CMK (cell line): ENCODE measurements around the gene EFCAB12.
A peak's percentile ranks its signal among the peaks of the same experiment; 100 is the strongest.
"Not testable (repeated sequence)": the region's sequence is repeated elsewhere in the genome, so short reads cannot be mapped to it uniquely, and the experiment has no call there.

Experiments
- DNase-seq: peaks from one replicate; pipeline ENCODE4 v3.0.0-alpha.2; 2010; ENCODE audit warnings: low read depth

The EFCAB12 gene

DNA sequence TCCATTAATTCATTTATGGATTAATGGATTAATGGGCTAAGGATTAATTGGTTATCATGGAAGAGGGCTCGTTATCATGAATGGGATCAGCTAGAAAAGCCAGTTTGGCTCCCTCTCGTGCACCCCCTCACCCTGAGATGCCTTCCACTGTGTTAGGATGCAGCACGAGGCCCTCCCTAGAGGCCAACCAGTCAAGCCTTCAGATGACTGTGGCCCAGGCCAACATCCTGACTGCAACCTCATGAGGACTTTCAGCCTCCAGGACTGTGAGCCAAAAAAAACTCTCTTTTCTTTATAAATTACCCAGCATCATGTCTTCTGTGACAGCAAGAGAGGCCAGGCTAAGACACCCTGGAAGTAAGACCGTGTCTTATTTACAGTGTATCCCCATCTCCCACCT is 9.0 kb downstream of the EFCAB12 start:
- no peak for DNase-seq

DNA sequence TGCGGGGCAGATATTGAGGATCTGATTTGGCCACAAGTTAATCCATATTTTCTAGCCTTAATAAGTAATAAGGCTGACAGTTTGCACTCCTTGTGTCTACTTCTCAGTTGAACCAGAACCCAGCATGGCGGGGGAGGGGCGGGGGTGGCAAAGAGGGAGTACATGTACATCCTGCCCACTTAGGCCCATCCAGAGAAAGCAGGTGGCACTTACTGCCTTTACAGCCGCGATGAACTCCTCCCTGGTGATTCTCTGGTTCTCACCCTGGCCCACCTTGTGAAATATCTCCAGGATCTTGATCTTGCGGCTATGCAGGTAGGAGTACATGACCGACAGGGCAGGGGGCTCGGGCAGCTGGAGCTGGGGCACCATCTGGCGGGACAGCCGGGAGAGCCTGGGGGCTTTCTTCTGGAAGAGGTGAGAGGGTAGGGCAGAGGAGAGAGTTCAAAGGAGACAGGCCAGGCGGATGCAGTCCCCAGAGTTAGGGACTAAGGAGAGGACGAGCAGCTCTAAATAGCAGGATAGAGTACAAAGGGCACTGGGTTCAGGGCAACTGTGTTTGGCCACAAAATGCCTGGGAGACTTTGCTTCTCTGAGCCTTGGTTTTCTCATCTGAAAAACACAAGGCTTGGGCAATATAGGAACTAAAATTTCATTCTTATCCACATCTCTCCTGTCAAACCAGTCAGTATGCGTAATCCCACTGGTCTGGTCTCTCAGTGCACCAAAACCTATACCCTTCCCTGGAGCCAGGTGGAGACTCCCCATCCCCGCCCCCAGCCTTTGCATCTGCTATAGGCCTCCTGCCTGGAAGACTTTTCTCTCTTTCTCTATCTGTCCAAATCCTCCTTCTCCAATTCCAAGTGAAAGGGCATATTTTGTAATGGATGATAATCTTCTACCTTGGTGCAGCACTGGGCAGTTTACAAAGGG is 10.1 kb downstream of the EFCAB12 start:
- no peak for DNase-seq

DNA sequence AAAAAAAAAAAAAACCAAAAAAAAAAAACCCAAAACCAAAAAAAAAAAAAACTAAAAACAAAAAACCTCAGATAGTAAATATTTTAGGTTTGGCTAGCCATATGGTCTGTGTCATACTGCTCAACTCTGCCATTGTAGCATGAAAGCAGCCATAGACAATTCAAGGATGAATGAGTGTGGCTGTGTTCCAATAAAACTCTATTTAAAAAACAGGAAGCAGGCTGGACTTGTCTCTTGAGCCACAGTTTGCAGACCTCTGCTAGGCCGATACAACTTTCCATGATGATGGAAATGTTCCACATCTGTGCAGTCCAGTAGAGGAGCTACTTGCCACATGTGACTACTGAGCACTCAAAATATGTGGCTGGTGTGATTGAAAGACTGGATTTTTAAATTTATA is 11.1 kb downstream of the EFCAB12 start:
- DNase-seq, result no peak

DNA sequence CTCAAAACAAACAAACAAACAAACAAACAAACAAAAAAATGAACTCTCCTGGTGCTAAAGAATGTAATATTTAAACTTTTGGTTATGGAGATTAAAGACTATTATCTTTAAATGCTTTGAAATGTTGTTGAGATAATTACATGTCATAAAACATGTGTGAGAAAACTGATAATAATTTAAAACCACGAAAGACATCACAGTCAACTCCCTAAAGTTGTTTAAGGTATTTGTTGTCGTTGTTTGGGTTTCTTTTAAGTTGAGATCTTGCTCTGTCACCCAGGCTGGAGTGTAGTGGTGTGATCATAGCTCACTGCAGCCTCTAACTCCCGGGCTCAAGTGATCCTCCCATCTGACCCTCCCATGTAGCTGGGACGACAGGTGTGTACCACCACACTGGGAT is 12.0 kb downstream of the EFCAB12 start:
- no peak for DNase-seq

DNA sequence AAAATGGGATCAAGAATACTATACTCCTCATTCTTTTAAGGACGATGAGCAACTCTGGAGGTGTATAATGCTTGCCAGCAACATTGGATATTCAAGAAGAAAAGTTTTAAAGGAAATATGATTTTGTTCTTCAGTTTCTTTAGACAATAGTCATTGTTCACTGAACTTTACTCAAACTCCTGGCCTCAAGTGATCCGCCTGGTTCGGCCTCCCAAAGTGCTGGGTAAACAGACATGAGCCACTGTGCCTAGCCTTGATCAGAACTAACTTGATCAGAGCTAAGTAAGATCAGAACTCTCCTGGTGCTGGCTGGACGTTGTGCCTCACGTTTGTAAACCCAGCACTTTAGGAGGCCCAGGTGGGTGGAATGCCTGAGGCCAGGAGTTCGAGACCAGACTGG is 12.6 kb downstream of the EFCAB12 start:
- DNase-seq, result no peak

DNA sequence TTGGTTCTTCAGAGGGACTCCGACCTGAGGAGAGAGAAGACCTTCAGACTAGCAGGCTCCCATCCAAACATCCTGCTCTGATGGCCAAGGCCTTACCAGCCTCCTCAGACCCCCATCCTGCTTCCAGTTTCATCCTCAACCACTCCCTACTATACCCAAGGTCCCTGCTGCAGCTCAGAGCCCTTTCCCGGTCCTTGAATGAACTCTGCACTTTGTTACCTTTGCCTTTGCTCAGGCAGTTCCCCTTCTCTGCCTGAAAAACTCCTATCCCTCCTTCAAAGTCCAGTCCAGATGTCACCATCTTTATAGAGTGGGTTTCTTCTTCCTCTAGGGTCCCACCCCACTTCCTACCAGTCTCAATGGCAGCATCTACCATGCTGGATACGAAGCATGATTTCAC is 13.1 kb downstream of the EFCAB12 start:
- DNase-seq, result no peak

DNA sequence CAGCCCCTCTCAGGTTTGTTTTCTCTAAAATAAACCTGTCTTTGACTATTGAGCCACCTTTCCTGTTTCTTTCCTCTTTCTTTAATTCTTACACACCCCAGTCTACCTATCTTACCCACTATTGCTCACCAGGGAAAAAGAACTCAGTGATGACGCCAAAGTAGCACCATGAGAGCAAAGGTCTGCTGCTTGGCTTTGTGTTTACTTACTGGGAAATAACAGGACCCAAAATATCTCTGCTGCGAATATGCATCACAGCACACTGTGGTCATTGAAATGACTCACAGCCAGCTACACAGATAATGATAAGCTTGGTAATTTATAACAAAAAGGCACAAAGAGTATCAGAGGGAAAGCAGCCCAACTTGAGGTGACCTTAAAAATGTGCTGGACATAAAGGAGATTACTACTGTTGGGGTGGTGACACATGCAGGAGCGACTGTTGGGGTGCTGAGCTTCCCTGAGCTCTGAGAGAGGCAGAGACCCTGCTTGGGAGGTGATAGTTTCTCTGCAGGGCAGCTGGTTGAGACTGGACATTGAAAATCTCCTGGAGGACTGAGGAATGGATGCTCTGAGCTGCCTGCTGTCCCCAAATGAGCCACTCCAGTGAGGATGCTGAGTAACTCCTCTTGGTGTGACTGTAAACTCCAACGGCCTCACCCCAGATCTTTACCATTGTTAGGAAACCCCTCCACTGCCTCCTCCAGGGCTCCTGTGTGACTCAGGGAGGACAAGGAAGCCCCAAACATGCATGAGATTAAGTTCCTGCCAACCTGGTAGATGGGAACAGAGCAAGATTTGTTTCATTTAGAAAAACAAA is 14.5 kb downstream of the EFCAB12 start:
- no peak for DNase-seq

DNA sequence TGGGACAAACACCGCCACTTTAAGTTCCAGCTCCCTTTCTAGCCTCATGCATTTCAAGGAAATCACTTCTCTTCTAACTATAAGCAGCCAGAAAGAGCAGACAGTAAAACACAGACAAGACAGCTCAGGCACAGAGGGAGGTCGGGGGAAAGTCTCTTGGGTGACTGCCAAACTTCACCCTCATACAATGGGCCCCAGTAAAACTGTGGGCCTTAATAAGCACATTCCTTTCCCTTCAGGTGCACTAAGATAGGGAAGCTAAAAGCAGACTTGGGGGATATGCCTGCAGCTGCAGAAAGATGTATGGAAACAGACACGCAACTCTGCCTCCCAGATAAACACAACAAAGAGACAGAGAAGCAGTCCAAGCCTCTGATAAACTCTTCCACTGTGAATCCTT is 15.2 kb downstream of the EFCAB12 start:
- DNase-seq, result not testable (repeated sequence)

DNA sequence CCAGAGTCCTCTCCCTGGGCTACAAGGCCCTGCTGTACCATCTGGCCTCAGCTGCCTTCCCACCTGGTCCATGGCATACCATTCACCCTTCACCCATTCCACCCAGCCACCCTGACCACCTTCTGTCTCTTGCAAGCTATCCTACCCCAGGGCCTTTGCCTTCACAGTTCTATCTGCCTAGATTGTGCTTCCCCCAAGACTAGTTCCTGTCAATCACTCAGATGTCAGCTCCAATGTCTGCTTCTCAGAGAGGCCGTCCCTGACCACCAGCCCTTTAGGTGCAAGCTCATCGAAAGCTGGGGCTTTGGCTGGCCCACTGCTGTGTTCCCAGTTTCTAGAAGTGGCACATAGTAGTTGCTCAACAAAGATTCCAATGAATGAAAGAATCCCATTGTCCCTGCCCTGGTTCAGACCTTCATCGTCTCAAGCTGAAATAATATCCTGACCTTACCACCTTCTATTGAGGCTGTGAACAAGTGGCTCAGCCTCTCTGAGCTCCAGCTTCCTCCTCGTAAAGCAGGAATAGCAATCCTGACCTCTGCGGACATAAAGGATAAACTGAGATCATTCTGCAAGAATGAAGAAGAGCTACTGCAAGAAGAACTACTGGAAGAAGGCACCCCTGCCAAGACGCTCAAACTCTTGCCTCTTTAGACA is 15.8 kb downstream of the EFCAB12 start:
- DNase-seq, result no peak

DNA sequence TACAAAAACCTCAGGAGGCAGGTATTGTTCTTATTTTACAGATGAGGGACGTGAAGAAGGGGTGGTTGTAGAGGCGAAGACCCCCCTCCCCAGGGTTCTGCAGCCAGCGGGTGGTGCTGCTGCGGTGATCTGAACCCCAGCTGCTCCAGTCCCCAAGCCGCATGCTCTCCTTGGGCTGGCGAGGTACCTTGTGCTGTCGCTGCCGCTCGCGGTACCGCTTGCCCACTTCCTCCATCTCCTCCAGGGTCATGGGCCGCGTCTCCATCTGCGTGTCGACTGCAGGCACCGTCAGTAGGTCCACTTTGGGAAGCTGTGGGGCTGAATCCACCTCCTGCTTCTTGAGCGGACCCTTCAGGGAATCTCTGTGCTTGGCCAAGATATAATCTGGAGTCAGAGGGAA is 17.5 kb downstream of the EFCAB12 start:
- DNase-seq, result no peak

DNA sequence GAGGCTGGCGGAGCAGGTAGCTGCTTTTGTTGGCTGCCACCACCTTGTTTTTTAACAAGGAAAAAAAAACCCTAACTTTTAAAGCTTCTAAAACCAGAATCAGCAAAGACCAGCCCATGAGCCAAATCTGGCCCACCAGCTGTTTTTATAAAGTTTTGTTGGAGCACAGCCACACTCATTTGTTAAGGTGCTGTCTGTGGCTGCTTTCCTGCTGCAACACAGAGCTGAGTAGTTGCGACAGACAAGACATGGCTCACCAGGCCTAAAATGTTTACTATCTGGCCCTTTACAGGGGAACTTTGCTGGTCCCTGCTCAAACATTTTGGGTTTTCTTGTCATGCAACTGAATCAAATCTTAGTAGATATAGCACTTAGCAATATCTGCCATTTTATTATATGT is 18.9 kb downstream of the EFCAB12 start:
- no peak for DNase-seq

DNA sequence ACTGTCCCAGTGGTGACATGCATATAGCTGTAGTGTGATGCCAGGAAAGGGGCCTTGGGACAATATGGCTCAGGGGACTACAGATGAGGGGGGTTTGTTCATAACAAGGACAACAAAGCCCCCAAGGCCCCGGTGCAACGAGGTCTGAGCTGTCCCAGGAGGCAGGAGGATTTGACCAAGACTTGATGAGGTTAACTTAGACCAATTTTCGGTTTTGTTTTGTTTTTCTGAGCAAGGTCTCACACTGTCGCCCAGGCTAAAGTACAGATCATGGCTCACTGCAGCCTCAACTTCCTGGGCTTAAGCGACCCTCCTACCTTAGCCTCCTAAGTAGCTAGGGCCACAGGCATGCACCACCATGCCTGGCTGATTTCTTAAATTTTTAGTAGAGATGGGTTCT is 23.8 kb downstream of the EFCAB12 start:
- DNase-seq, result no peak

DNA sequence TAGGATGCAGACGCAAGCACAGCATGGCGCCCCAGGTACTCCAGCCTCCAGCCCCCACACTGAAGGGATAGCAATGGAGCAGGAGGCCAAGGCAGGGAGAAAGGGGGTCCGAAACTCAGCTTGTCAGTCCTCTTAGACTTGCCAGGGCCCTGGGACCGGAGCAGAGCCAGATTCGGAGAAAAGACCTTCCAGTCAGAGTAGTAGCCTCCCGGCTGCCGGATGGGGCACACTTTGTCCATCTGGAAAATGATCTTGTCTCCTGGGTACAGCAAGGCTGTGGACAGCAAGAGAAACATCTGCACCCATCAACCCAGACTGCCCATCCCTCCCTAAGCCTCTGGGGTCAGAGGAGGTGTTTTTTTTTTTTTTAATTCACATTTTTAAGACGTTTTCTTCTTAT is 24.3 kb downstream of the EFCAB12 start:
- no peak for DNase-seq

DNA sequence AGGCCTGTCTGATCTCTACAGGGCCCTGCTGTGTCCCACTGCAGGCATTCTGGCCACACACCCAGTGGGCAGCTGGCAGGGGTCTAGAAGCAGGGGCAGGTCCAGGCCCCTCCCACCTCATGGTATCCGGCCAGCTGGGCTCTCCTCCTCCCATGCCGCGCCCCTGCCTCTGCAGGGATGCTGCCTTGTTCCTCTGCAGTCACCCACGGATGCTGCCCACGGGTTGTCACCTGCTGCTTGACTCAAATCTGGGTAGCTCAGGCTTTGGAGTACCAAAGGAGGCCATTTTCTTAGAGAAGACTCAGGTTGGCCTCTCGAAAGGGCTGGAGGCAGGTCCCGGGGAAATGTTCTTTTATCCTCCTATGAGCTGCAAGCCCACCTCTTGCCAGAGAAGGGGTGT is 25.0 kb downstream of the EFCAB12 start:
- DNase-seq, result no peak

DNA sequence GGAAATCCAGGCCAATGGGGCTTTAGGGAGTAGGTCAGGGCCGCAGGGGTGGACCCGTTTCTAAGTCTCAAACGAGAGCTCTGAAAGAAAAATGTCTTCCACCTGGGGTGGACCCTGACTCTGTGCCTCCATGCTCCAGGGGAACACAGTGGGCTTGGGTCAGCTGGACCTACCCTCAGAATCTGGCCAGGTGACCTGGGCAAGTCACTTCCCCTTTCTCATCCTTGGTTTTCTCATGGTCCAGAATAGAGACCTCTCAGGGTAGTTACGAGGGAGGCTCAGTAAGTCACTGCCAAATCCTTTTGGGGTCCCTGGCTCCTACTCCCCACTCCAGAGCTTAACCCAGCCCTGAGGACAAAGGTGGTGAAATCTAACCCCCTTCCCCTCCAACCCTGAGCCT is 25.8 kb downstream of the EFCAB12 start:
- DNase-seq, result no peak

DNA sequence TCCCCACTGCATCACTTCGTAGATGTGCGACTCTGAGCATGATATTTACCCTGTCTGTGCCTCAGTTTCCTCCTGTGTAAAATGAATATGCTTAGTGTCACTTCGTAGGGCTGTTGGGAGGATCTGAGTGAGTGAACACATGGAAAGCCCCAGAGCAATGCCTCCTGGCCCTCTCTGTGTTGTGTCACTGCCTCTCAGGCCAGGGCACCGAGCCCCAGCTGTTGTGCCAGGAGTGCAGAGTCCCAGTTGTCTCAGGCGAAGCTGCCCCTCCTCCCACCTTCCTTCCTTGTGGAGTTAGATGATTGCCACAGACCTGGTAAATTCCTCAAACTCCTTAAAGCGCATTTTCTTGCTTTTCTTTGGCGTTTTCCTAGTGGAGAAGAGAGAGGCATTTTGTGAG is 26.2 kb downstream of the EFCAB12 start:
- no peak for DNase-seq

DNA sequence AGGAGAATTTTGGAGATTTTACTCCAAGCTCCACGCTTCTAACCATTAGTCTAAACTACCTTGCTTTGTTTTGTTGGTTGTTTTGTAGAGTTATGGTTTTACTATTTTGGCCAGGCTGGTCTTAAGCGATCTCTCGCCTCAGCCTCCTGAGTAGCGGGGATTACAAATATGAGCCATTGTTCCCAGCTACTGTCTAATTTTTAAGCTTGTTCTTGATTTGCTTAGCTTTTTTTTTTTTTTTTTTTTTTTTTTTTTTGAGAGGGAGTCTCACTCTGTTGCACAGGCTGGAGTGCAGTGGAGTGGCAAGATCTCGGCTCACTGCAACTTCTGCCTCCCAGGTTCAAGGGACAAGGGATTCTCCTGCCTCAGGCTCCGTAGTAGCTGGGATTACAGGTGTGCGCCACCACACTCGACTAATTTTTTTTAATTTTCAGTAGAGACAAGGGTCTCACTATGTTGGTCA is 28.5 kb downstream of the EFCAB12 start:
- DNase-seq, result no peak

DNA sequence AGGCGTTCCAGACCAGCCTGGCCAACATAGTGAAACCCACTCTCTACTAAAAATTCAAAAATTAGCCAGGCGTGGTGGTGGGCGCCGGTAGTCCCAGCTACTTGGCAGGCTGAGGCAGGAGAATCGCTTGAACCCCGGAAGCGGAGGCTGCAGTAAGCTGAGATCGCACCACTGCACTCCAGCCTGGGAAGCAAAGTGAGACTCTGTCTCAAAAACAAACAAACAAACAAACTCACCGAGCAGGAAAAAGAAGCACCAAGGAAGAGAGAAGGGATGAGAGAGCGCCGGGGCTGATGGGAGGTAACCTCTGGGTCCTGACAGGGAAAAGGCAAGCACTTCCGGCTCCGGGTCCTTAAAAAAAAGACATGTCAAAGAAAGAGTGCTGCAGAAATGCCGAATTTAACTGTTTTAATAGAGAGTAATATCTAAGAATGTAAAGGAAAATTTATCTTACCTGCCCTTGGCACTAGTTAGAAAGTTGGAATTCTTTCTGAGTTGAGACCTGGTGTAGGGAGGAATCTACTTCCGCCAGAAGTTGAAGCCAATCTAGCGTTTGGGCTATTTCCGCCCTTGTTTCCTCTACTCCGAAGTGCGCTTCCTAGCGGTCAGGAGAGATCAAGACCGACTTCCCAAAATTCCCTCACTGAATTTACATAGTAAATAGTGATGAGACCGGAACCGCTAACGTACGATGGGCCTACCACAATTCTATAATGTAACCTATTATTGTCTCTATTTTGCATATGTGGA is 29.1 kb downstream of the EFCAB12 start:
- DNase-seq, result peak; percentile 79

DNA sequence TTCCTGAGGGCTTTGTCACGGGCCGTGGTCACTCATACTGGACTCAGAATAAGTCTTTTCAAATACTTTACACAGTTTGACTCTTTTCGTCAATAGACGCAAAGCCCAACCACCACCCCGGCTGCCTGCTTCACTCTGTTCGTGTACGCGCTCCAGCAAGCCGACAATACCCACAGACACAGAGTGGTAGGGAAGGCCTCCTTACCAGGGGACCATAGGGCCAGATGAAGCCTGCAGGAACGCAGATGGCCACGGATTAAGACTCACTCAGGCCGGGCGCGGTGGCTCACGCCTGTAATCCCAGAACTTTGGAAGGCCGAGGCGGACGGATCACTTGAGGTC is 29.7 kb downstream of the EFCAB12 start:
- DNase-seq, result no peak

DNA sequence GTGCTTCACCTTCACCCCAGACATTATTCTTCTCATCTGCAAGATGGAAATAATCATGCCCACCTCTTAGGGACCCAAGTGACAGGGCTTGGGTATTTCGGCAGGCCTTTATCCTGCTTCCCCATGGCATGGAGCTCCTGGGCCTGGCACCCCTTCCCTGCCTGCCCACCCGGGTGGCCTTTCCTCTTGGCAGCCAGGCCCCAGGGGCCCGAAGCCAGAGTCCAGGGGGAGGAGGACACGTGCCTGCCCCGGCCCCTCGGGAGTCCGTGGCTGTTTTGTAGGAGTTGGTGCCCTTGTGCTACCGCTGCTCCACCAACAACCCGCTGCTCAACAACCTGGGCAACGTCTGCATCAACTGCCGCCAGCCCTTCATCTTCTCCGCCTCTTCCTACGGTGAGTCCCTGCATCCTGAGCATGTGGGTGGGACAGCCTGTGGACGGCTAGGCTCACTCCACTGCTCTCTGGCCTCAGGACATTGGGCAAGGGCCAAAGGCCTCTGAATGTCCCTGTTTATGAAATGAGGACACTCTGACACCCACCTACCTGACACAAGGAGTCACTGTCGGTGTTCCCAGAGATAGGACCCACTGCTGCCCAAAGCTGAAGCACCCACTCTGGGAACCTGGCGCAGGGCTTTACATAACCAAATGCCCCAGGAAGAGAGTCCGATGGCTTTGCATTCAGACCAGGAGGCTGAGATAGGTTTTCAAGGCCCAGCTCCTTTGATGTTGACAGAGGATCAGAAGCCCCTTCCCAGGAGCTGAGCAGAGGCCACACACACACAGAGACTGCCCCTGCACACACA is 34.5 kb downstream of the EFCAB12 start:
- not testable (repeated sequence) for DNase-seq

DNA sequence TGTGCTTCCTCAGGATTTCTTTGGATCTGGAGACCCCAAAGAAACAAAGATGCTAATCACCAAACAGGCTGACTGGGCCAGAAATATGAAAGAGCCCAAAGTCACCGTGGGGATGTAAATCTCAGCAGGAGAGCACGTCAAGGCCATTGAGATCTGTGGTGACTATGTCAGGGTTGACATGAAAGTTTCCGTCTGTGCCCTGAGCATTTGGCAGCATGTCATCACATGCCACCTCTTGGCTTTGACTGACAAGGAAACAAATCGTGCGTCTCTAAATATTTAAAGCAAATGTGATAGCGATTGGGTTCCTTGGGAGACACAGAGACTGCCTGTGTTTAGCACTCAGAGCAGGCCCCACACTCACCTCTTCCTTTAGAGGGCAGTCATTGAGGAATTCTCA is 35.2 kb downstream of the EFCAB12 start:
- no peak for DNase-seq
